Measurements from ENCODE around the gene LLCFC1. TPM values are rescaled to one million over a fixed set of nuclear protein-coding genes. Genes with fewer than 3 reads are reported as not detected.

LLCFC1 gene
- polyA plus RNA-seq, 1 donor from 2014 or later = not detected

DNA sequence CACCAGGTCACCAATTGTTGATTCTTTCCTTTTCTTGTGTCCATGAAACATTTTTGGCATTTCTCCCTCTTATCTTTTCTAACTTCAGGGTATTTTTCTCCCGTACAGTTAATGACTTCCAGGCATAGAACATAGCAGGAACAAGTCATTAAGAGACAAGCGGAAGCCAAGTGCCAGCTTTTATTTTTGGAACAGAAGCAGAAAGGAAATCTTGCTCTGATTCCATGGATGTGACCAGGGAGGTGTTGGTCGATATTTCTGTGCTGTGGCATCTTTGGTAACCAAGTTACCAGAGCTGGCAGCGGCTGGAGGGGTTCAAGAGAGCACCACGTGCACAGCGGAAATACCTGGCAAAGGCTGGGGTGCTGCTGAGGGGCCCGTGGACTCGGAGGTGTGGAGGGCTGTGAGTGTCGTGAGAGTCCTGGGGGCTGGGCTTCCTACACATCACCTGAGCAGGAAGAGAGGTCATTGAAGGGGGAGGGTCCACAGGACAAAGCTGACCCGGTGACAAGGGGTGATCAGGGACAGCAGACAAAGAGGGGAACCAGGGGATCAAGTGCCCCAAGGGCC is 1.8 kb downstream of the LLCFC1 start:
- Histone ChIP-seq H3K27ac (ENCODE audit: low read length) (no peak overlapping the region), H3F3A (ENCODE audit: insufficient read depth, low read length, poor library complexity, severe bottlenecking) (no peaks in the 10 kb centered on the region), H3K9ac (ENCODE audit: low read length) (no peak overlapping the region), H3K27me3 (ENCODE audit: insufficient read depth, low read depth, low read length) (no peaks in the 10 kb centered on the region), H3K36me3 (ENCODE audit: insufficient read depth, low read length) (no peaks in the 10 kb centered on the region), H3K9me2 (ENCODE audit: insufficient read depth, low read length) (no peaks in the 10 kb centered on the region), H3K4me3 (ENCODE audit: low read length) (no peak overlapping the region), H2AFZ (ENCODE audit: low read depth, low read length) (no peak overlapping the region), H3K79me2 (replicated peaks; ENCODE audit: insufficient read depth, low read length) (no peaks in the 10 kb centered on the region), H4K20me1 (ENCODE audit: insufficient read depth) (no peaks in the 10 kb centered on the region), H3K9me3 (ENCODE audit: low read length) (no peaks in the 10 kb centered on the region), H3K4me2 (ENCODE audit: low read length) (no peak overlapping the region)
- TF ChIP-seq TAF1 (IDR thresholded peaks at IDR 0.05; ENCODE audit: low read depth) = no peak
- TF ChIP-seq SMC3 (conservative IDR thresholded peaks at IDR 0.05; ENCODE audit: poor library complexity) = no peak
- TF ChIP-seq POLR2AphosphoS5 (IDR thresholded peaks at IDR 0.05) = no peak
- no peak for TF ChIP-seq CTCF (IDR thresholded peaks at IDR 0.05; ENCODE audit: poor library complexity, severe bottlenecking)
- TF ChIP-seq MXI1 (conservative IDR thresholded peaks at IDR 0.05; ENCODE audit: poor library complexity, severe bottlenecking) = no peak
- TF ChIP-seq, protein P1, sequence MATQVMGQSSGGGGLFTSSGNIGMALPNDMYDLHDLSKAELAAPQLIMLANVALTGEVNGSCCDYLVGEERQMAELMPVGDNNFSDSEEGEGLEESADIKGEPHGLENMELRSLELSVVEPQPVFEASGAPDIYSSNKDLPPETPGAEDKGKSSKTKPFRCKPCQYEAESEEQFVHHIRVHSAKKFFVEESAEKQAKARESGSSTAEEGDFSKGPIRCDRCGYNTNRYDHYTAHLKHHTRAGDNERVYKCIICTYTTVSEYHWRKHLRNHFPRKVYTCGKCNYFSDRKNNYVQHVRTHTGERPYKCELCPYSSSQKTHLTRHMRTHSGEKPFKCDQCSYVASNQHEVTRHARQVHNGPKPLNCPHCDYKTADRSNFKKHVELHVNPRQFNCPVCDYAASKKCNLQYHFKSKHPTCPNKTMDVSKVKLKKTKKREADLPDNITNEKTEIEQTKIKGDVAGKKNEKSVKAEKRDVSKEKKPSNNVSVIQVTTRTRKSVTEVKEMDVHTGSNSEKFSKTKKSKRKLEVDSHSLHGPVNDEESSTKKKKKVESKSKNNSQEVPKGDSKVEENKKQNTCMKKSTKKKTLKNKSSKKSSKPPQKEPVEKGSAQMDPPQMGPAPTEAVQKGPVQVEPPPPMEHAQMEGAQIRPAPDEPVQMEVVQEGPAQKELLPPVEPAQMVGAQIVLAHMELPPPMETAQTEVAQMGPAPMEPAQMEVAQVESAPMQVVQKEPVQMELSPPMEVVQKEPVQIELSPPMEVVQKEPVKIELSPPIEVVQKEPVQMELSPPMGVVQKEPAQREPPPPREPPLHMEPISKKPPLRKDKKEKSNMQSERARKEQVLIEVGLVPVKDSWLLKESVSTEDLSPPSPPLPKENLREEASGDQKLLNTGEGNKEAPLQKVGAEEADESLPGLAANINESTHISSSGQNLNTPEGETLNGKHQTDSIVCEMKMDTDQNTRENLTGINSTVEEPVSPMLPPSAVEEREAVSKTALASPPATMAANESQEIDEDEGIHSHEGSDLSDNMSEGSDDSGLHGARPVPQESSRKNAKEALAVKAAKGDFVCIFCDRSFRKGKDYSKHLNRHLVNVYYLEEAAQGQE (IDR thresholded peaks at IDR 0.05; ENCODE audit: borderline replicate concordance) = no peak
- TF ChIP-seq EZH2 (IDR thresholded peaks at IDR 0.05; ENCODE audit: borderline replicate concordance, insufficient read depth, low read length, poor library complexity, severe bottlenecking) = no peak
- no peak for TF ChIP-seq RAD21 (conservative IDR thresholded peaks at IDR 0.05)
- no peak for TF ChIP-seq EP300 (conservative IDR thresholded peaks at IDR 0.05; ENCODE audit: poor library complexity, severe bottlenecking)

DNA sequence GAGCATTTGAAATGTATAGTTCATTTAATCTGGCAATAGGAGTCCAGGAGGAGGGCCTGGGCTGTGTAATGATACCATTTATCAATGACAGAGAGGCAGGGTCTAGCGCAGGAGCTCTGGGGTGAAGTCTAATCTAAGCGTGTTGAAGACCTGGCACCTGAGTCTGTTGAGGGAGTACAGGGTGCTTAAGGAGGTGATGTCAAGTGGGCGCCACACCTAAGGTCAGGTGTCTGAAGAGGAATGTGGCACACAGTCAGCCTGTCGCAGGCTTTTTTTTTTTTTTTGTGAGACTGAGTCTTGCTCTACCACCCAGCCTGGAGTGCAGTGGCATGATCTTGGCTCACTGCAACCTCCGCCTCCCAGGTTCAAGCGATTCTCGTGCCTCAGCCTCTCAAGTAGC is 2.3 kb downstream of the LLCFC1 start:
- H3K4me3 ChIP-seq (ENCODE audit: low read length) = no peak overlapping the region
- H3F3A ChIP-seq (ENCODE audit: insufficient read depth, low read length, poor library complexity, severe bottlenecking) = no peaks in the 10 kb centered on the region
- no peak for TF ChIP-seq POLR2AphosphoS5 (IDR thresholded peaks at IDR 0.05)
- TF ChIP-seq, protein P1 (IDR thresholded peaks at IDR 0.05; ENCODE audit: borderline replicate concordance) = no peak
- no peak for TF ChIP-seq MXI1 (conservative IDR thresholded peaks at IDR 0.05; ENCODE audit: poor library complexity, severe bottlenecking)
- TF ChIP-seq EZH2 (IDR thresholded peaks at IDR 0.05; ENCODE audit: borderline replicate concordance, insufficient read depth, low read length, poor library complexity, severe bottlenecking) = no peak
- H4K20me1 ChIP-seq (ENCODE audit: insufficient read depth) = no peaks in the 10 kb centered on the region
- no peaks in the 10 kb centered on the region for H3K27me3 ChIP-seq (ENCODE audit: insufficient read depth, low read depth, low read length)
- no peaks in the 10 kb centered on the region for H3K36me3 ChIP-seq (ENCODE audit: insufficient read depth, low read length)
- H3K79me2 ChIP-seq (replicated peaks; ENCODE audit: insufficient read depth, low read length) = no peaks in the 10 kb centered on the region
- H3K9ac ChIP-seq (ENCODE audit: low read length) = no peak overlapping the region
- no peaks in the 10 kb centered on the region for H3K9me3 ChIP-seq (ENCODE audit: low read length)
- H3K27ac ChIP-seq (ENCODE audit: low read length) = no peak overlapping the region
- H3K4me2 ChIP-seq (ENCODE audit: low read length) = no peak overlapping the region
- no peaks in the 10 kb centered on the region for H3K9me2 ChIP-seq (ENCODE audit: insufficient read depth, low read length)
- H2AFZ ChIP-seq (ENCODE audit: low read depth, low read length) = no peak overlapping the region
